ENCODE results near the gene DNAI1.

Gene DNAI1

GRCh38 chr9:34451545-34451944 is 7.1 kb upstream of the DNAI1 start:
- no peak for TF ChIP-seq CEBPB (IDR thresholded peaks at IDR 0.05)
- TF ChIP-seq NFIC (IDR thresholded peaks at IDR 0.05): no peak

DNA sequence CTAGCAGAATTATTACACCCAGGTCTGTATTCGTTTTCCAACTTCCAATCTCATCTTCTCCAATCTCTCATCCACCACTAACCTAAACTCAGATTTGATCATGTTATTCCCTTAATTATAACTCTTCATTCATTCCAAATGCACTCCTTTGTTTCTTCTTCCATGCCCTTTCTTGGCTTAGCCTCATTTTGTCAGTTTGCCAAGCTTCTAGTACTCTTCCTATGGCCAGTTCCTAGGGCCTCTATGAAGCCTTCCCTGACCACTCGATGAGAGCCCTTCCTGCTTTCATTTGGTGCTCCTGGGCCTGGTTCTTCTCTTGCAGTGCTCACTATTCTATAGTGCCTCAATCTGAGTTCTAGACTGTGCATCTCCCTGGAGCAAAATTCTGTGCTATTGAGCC is 6.0 kb upstream of the DNAI1 start:
- TF ChIP-seq ZBTB7A (IDR thresholded peaks at IDR 0.05; ENCODE audit: low read depth): no peak
- no peak for TF ChIP-seq CREB1 (IDR thresholded peaks at IDR 0.05; ENCODE audit: low read depth)
- no peak for TF ChIP-seq TCF12 (IDR thresholded peaks at IDR 0.05; ENCODE audit: low read depth)
- no peak for TF ChIP-seq FOXM1 (IDR thresholded peaks at IDR 0.05; ENCODE audit: borderline replicate concordance, low read depth)
- no peak for TF ChIP-seq CEBPB (IDR thresholded peaks at IDR 0.05)
- TF ChIP-seq USF1 (IDR thresholded peaks at IDR 0.05): no peak
- no peak for TF ChIP-seq NFIC (IDR thresholded peaks at IDR 0.05)
- no peak for TF ChIP-seq EP300 (IDR thresholded peaks at IDR 0.05; ENCODE audit: borderline replicate concordance)
- TF ChIP-seq YY1 (IDR thresholded peaks at IDR 0.05; ENCODE audit: low read depth): no peak
- no peak for TF ChIP-seq RAD21 (IDR thresholded peaks at IDR 0.05; ENCODE audit: low read depth)
- no peak for TF ChIP-seq EGR1 (IDR thresholded peaks at IDR 0.05)
- TF ChIP-seq, protein P1, sequence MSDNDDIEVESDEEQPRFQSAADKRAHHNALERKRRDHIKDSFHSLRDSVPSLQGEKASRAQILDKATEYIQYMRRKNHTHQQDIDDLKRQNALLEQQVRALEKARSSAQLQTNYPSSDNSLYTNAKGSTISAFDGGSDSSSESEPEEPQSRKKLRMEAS (IDR thresholded peaks at IDR 0.05): no peak
- TF ChIP-seq REST (IDR thresholded peaks at IDR 0.05; ENCODE audit: low read depth): no peak
- TF ChIP-seq TEAD4 (IDR thresholded peaks at IDR 0.05): no peak
- no peak for TF ChIP-seq TAF1 (IDR thresholded peaks at IDR 0.05; ENCODE audit: low read depth)

GRCh38 chr9:34454571-34455065 is 4.0 kb upstream of the DNAI1 start:
- TF ChIP-seq EGR1 (IDR thresholded peaks at IDR 0.05) (no peak), CEBPB (IDR thresholded peaks at IDR 0.05) (no peak), YY1 (IDR thresholded peaks at IDR 0.05; ENCODE audit: low read depth) (no peak), TEAD4 (IDR thresholded peaks at IDR 0.05) (no peak), ZBTB7A (IDR thresholded peaks at IDR 0.05; ENCODE audit: low read depth) (no peak), CREB1 (IDR thresholded peaks at IDR 0.05; ENCODE audit: low read depth) (no peak), NFIC (IDR thresholded peaks at IDR 0.05) (no peak)
- TF ChIP-seq, protein P1 (IDR thresholded peaks at IDR 0.05): no peak

DNA sequence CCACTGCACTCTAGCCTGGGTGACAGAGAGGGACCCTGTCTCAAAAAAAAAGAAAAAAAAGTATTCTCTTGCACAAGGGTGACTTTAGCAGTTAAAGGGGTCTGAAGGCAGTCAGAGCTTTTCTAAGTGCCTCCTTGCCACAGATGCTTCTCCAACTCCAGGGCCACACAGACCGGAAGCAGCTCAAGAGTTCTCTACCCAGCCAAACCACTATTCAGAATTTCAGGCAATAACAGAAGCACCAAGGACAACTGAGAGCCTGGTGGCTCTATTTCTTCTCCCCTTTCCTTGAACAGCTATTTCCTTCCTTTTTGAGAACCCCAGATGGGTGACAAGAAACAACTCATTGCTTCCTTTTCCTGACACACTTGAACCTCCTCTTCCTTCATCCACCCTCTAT is 2.5 kb upstream of the DNAI1 start:
- no peak for TF ChIP-seq CEBPB (IDR thresholded peaks at IDR 0.05)
- TF ChIP-seq, protein P1 (IDR thresholded peaks at IDR 0.05): no peak
- TF ChIP-seq ZBTB7A (IDR thresholded peaks at IDR 0.05; ENCODE audit: low read depth): no peak
- TF ChIP-seq EGR1 (IDR thresholded peaks at IDR 0.05): no peak

DNA sequence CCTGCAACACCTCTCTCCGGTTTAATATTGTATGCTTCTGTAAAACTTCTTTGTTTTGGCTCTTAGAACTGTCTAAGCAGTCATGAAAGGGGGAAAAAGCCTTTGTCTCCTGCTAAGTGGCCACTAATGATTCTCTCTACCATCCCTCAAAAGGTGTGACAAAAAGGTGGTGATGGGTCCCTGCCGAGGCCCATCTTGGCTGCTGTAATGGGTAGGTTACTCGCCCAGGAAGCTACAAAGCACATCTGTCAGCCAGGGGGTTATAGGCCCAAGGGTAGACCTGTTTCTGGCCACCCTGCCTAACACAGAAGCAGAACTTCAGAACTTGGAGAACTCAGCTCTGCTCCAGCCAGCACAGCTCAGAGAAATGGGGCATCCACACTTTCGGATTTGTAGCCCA is 1.9 kb upstream of the DNAI1 start:
- no peak for TF ChIP-seq EGR1 (IDR thresholded peaks at IDR 0.05)
- TF ChIP-seq CREB1 (IDR thresholded peaks at IDR 0.05; ENCODE audit: low read depth): no peak
- no peak for TF ChIP-seq YY1 (IDR thresholded peaks at IDR 0.05; ENCODE audit: low read depth)
- TF ChIP-seq TCF12 (IDR thresholded peaks at IDR 0.05; ENCODE audit: low read depth): no peak

DNA sequence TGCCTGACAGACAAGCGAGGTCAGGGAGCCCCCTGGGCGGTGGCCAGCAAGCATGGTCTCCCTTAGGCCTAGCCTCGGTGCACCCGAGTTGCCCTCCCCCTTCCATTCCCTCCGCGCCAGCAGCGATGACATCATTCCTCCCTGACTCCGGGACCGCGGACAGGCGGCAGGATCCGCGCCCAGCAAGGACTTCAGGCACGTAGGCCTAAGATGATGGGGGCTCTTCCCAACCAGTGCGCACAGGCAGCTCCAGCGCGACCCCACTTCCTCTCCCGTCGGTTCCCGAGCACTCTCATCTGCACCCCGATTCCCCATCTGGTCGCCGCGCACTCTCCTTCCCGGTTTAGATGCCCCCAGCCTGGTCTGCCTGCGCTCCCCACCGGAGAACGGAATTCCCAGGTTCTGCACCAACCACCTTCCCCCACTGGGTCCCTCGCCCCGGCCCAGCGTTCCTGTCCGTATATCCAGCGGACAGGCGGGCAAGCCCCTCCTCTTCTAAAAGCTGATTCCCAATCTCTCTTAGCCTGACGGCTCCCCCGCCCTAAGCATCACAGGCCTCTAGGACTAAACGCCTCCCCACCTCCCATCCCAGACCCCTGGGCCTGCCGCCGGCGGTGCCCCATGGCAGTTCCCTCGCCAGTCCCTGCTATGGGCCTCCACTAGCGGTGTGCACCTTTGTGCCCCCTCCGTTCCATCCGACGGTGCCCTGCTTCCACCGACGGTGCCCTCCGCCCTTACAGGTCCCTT is 1.2 kb upstream of the DNAI1 start:
- TF ChIP-seq TCF12 (IDR thresholded peaks at IDR 0.05; ENCODE audit: low read depth) (no peak), CEBPB (IDR thresholded peaks at IDR 0.05) (no peak), RAD21 (IDR thresholded peaks at IDR 0.05; ENCODE audit: low read depth) (no peak), USF1 (IDR thresholded peaks at IDR 0.05) (no peak), TAF1 (IDR thresholded peaks at IDR 0.05; ENCODE audit: low read depth) (no peak), EP300 (IDR thresholded peaks at IDR 0.05; ENCODE audit: borderline replicate concordance) (no peak), REST (IDR thresholded peaks at IDR 0.05; ENCODE audit: low read depth) (no peak), EGR1 (IDR thresholded peaks at IDR 0.05) (no peak), TEAD4 (IDR thresholded peaks at IDR 0.05) (no peak)
